GM12878 (cell line): ENCODE measurements around the gene INIP.

Experiments used
- CHD2 ChIP-seq: IDR thresholded peaks from 2 replicates; pipeline ENCODE4 v1.6.1; 2011; ENCODE audit warnings: low read depth, low read length, improper control_type of control experiment, borderline replicate concordance
- EGR1 ChIP-seq, 2 experiments: IDR thresholded peaks; 1 replicate in 1 of 2; 2 replicates in 1 of 2; pipeline ENCODE4 v1.6.1; 2011 to 2012; ENCODE audit warnings: low read depth in 2 of 2, low read length in 2 of 2, borderline replicate concordance in 1 of 2, mild to moderate bottlenecking in 1 of 2, moderate library complexity in 1 of 2
- EP300 ChIP-seq, 2 experiments: fragments of 150-350 bp in 1 of 2; IDR thresholded peaks; 2 replicates each; pipeline ENCODE4 v1.6.1; 2011 to 2012; ENCODE audit warnings: low read depth in 2 of 2, low read length in 2 of 2, borderline replicate concordance in 1 of 2, improper control_type of control experiment in 1 of 2, inconsistent platforms in 1 of 2; ENCODE audit not compliant: control insufficient read depth in 1 of 2
- JUNB ChIP-seq: IDR thresholded peaks from 2 replicates; pipeline ENCODE4 v1.6.1; 2016; ENCODE audit warnings: antibody characterized with exemption, mild to moderate bottlenecking
- NRF1 ChIP-seq: conservative IDR thresholded peaks from 2 replicates; pipeline ENCODE4 v1.6.1; 2011; ENCODE audit warnings: mild to moderate bottlenecking, low read depth, low read length, improper control_type of control experiment
- POLR2A ChIP-seq: IDR thresholded peaks from 2 replicates; pipeline ENCODE4 v1.6.1; 2011; ENCODE audit warnings: low read depth, mild to moderate bottlenecking, low read length
- POLR2AphosphoS2 ChIP-seq: IDR thresholded peaks from 2 replicates; pipeline ENCODE4 v1.6.1; 2011; ENCODE audit warnings: low read depth, mild to moderate bottlenecking, low read length, improper control_type of control experiment, moderate library complexity
- POLR2AphosphoS5 ChIP-seq: IDR thresholded peaks from 2 replicates; pipeline ENCODE4 v1.6.1; 2011; ENCODE audit warnings: mild to moderate bottlenecking, low read length, inconsistent platforms
- STAT1 ChIP-seq: fragments of 450-650 bp; conservative IDR thresholded peaks from 2 replicates; pipeline ENCODE4 v1.6.1; 2014; ENCODE audit warnings: antibody characterized with exemption, mild to moderate bottlenecking
- TAF1 ChIP-seq: IDR thresholded peaks from 2 replicates; pipeline ENCODE4 v1.6.1; 2011; ENCODE audit warnings: mild to moderate bottlenecking, low read depth, low read length, borderline replicate concordance
- ZBED1 ChIP-seq: IDR thresholded peaks from 2 replicates; pipeline ENCODE4 v1.6.1; 2016; ENCODE audit warnings: borderline replicate concordance

GRCh38 chr9:112720113-112720780 is 2.3 kb upstream of the INIP start:
- TF ChIP-seq STAT1 = no peak
- TF ChIP-seq POLR2AphosphoS5 = no peak
- TF ChIP-seq POLR2A = no peak
- TF ChIP-seq NRF1 = no peak
- TF ChIP-seq POLR2AphosphoS2 = no peak
- no peak for TF ChIP-seq ZBED1
- TF ChIP-seq CHD2 = no peak
- TF ChIP-seq EP300 (IDR thresholded peaks at IDR 0.05; ENCODE audit: borderline replicate concordance in 1 of 2, control insufficient read depth in 1 of 2, low read depth in 2 of 2, low read length in 2 of 2) = no peak
- no peak for TF ChIP-seq EGR1 (IDR thresholded peaks at IDR 0.05; ENCODE audit: borderline replicate concordance in 1 of 2, low read depth in 2 of 2, low read length in 2 of 2)
- TF ChIP-seq JUNB = no peak
- no peak for TF ChIP-seq TAF1
